H1 (cell line): Measurements from ENCODE around the gene P2RX5. TPM values are rescaled to one million over a fixed set of nuclear protein-coding genes. Genes with fewer than 3 reads are reported as not detected.

ENCODE experiments used
- CEBPB ChIP-seq: IDR thresholded peaks from 2 replicates; pipeline ENCODE4 v1.6.1; 2012; ENCODE audit warnings: low read depth, low read length
- CREB1 ChIP-seq: IDR thresholded peaks from 2 replicates; pipeline ENCODE4 v1.6.1; 2012; ENCODE audit warnings: inconsistent platforms
- E2F6 ChIP-seq: IDR thresholded peaks from 2 replicates; pipeline ENCODE4 v1.6.1; 2012; ENCODE audit warnings: inconsistent platforms
- HDAC2 ChIP-seq, 2 experiments: fragments of 300-600 bp in 1 of 2; sonication (generic) in 1 of 2; IDR thresholded peaks; 2 replicates each; pipeline ENCODE4 v1.6.1; 2011 to 2012; ENCODE audit warnings: low read depth in 2 of 2, low read length in 2 of 2, mild to moderate bottlenecking in 2 of 2, moderate library complexity in 2 of 2, borderline replicate concordance in 1 of 2, inconsistent platforms in 1 of 2
- NRF1 ChIP-seq: IDR thresholded peaks from 2 replicates; pipeline ENCODE4 v1.6.1; 2011; ENCODE audit warnings: mild to moderate bottlenecking, low read depth, low read length, improper control_type of control experiment
- POLR2A ChIP-seq, 2 experiments: IDR thresholded peaks; 1 replicate in 1 of 2; 2 replicates in 1 of 2; pipeline ENCODE4 v1.6.1; 2011; ENCODE audit warnings: low read depth in 2 of 2, low read length in 2 of 2, mild to moderate bottlenecking in 2 of 2; ENCODE audit errors: control extremely low read depth in 1 of 2
- TBP ChIP-seq: IDR thresholded peaks from 2 replicates; pipeline ENCODE4 v1.6.1; 2011; ENCODE audit warnings: low read depth, low read length, improper control_type of control experiment
- polyA plus RNA-seq, 7 experiments: library from polyadenylated mRNA; depleted of rRNA in 3 of 7; stranded (reverse) in 5 of 7; unstranded in 2 of 7; fragments of >200 nt in 5 of 7; fragments of 200-250 nt in 2 of 7; gene quantifications; 1 replicate in 5 of 7; 2 replicates in 1 of 7; 4 replicates in 1 of 7; pipeline versions ENCODE4 v1.2.1 to v1.2.3, GENCODE V29; 2011 to 2013; ENCODE audit warnings: missing spikeins in 2 of 7, mixed read lengths in 2 of 7
- total RNA-seq: library from RNA; stranded (reverse); fragmentation: NEBNext Ultra II Directional; extraction: Animal tissue kit (Norgen Biotek cat#: 25700); gene quantifications from 2 replicates; pipeline ENCODE4 v1.2.1, GENCODE V29; 2021

Gene P2RX5
- total and polyA plus RNA-seq, 2 of the 8 experiments (the other 6 are each of a cell fraction or from before 2014, with no cell fraction given) = 12.0 to 15.6 TPM

GRCh38 chr17:3630781-3631180 lies 65.2 kb downstream of the P2RX5 start (continued):
- TF ChIP-seq E2F6 (no peak), CREB1 (no peak), HDAC2 (IDR thresholded peaks at IDR 0.05; ENCODE audit: borderline replicate concordance in 1 of 2, low read depth in 2 of 2, low read length in 2 of 2) (no peak), POLR2A (IDR thresholded peaks at IDR 0.05; ENCODE audit: control extremely low read depth in 1 of 2, low read depth in 2 of 2, low read length in 2 of 2) (no peak), TBP (no peak), CEBPB (no peak), NRF1 (no peak)
